ENCODE measurements around the gene TMEM74B. TPM values are rescaled to one million over a fixed set of nuclear protein-coding genes. Genes with fewer than 3 reads are reported as not detected.

TMEM74B gene
- total and polyA plus RNA-seq, 2 donors, result 0.47 to 1.3 TPM

DNA sequence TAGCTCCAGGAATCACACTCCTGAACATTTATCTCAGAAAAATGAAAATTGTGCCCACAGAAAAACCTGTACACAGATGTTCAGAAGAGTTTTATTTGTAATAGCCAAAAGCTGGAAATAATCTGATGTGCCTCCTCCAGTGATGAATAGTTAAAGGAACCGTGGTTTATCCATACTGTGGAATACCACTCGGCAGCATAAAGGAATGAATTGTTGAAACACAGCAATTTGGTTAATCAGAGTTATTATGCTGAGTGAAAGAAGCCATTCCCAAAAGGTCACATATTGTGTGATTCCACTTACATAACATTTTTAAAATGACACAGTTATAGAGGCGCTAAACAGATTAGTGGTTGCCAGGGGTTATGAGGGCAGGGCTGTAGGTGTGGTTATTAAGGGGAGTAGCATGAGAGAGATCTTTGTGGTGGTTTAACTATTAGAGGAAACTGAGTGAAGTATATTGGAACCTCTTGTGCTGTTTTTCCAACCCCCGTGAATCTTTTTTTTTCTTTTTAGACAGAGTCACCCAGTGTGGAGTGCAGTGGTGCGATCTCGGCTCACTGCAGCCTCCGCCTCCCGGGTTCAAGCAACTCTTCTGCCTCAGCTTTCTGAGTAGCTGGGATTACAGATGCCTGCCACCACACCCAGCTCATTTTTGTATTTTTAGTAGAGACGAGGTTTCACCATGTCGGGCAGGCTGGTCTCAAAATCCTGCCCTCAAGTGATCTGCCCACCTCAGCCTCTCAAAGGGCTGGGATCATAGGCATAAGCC is 40.2 kb downstream of the TMEM74B start:
- no peaks in the 10 kb centered on the region for H3K9me3 ChIP-seq (ENCODE audit: control insufficient read depth in 2 of 2, insufficient read depth in 1 of 2, low read length in 1 of 2)

DNA sequence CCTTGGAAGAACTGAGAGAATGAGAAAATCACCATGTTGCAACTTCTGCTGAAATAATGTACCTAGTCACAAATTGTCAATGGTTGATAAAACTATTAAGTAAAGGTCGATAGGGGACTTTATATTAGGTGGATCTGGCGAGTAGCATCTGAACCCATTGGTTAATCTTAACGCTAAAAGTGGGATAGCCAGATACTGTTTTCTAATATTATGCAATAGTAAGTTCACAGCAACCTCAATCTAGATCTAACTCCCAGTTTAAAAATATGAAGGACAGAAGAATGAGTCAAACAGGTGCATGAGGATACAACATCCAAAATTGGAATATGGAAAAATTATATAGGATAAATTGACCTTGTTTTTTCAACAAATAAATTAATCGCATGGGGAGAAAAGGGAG is 47.5 kb downstream of the TMEM74B start:
- Histone ChIP-seq H3K4me3 (ENCODE audit: low read length in 2 of 2) (no peak overlapping the region), H3K9me3 (ENCODE audit: control insufficient read depth in 2 of 2, insufficient read depth in 1 of 2, low read length in 1 of 2) (no peaks in the 10 kb centered on the region), H3K27ac (ENCODE audit: low read depth in 1 of 2, low read length in 1 of 2) (no peak overlapping the region), H3K36me3 (ENCODE audit: control insufficient read depth in 2 of 2, insufficient read depth in 2 of 2, low read length in 1 of 2) (peaks cover 26 to 52% of the 10 kb centered on the region in 2 donors), H3K27me3 (ENCODE audit: control insufficient read depth in 2 of 2, insufficient read depth in 1 of 2, low read length in 1 of 2) (no peaks in the 10 kb centered on the region), H3K4me1 (ENCODE audit: control insufficient read depth in 2 of 2, insufficient read depth in 2 of 2, low read length in 2 of 2) (no peaks in the 10 kb centered on the region)
- 85% methylated on average over 4 of the region's 4 CpGs for WGBS
- no peak for DNase-seq (ENCODE audit: low read depth in 6 of 9, low spot score in 9 of 9)

More for the DNA sequence above, 40.2 kb downstream of the TMEM74B start:
- no peak overlapping the region for H3K27ac ChIP-seq (ENCODE audit: low read depth in 1 of 2, low read length in 1 of 2)
- peaks cover 22 to 28% of the 10 kb centered on the region in 2 donors for H3K36me3 ChIP-seq (ENCODE audit: control insufficient read depth in 2 of 2, insufficient read depth in 2 of 2, low read length in 1 of 2)
- no peak overlapping the region for H3K4me3 ChIP-seq (ENCODE audit: low read length in 2 of 2)
- no peak for DNase-seq (ENCODE audit: low read depth in 6 of 9, low spot score in 9 of 9)
- H3K4me1 ChIP-seq (ENCODE audit: control insufficient read depth in 2 of 2, insufficient read depth in 2 of 2, low read length in 2 of 2), result no peaks in the 10 kb centered on the region
- H3K27me3 ChIP-seq (ENCODE audit: control insufficient read depth in 2 of 2, insufficient read depth in 1 of 2, low read length in 1 of 2), result no peaks in the 10 kb centered on the region
- 98% methylated on average over 10 of the region's 10 CpGs for WGBS

DNA sequence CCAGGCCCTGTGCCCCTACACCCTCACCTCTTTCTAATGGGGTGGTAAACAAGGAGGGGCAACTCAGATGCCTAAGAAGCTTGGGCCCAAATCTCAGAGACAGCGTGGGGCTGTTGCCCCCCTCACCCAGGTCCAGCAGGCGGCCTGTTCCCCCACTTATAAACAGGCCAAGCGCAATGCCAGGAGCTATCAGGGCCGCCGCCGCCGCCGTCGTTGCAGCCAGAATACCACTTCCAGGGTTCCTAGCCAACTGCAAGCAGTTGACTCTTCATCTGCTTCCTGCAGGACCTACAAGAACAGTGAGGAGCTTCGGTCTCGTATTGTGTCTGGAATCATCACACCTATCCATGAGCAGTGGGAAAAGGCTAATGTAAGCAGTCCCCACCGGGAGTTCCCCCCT is 49.9 kb downstream of the TMEM74B start:
- H3K4me1 ChIP-seq (ENCODE audit: control insufficient read depth in 2 of 2, insufficient read depth in 2 of 2, low read length in 2 of 2), result no peaks in the 10 kb centered on the region
- 95% methylated on average over 12 of the region's 12 CpGs for WGBS
- DNase-seq (ENCODE audit: low read depth in 6 of 9, low spot score in 9 of 9), result no peak
- peaks cover 42 to 66% of the 10 kb centered on the region in 2 donors for H3K36me3 ChIP-seq (ENCODE audit: control insufficient read depth in 2 of 2, insufficient read depth in 2 of 2, low read length in 1 of 2)
- no peak overlapping the region for H3K4me3 ChIP-seq (ENCODE audit: low read length in 2 of 2)
- H3K27me3 ChIP-seq (ENCODE audit: control insufficient read depth in 2 of 2, insufficient read depth in 1 of 2, low read length in 1 of 2), result no peaks in the 10 kb centered on the region
- no peak overlapping the region for H3K27ac ChIP-seq (ENCODE audit: low read depth in 1 of 2, low read length in 1 of 2)
- H3K9me3 ChIP-seq (ENCODE audit: control insufficient read depth in 2 of 2, insufficient read depth in 1 of 2, low read length in 1 of 2), result no peaks in the 10 kb centered on the region

DNA sequence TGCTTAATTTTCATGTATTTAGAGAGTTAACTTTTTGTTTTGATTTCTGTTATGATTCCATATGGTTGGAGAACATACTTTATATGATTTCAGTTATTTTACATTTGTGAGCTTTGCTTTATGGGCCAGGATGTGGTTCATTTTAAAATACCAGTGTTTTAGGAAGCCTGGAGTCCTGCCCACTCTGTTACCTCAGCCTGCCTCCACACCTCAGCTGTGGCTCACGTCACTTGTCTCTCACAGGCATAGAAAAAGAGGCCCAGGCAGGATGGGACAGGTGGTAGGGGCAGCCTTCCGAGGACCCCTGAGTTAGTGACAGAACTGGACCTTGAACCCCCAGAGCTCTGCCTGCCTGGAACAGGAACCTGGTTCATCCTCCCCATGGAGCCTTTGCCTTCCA is 50.4 kb downstream of the TMEM74B start:
- DNase-seq (ENCODE audit: low read depth in 6 of 9, low spot score in 9 of 9), result no peak
- no peak overlapping the region for H3K27ac ChIP-seq (ENCODE audit: low read depth in 1 of 2, low read length in 1 of 2)
- H3K4me1 ChIP-seq (ENCODE audit: control insufficient read depth in 2 of 2, insufficient read depth in 2 of 2, low read length in 2 of 2), result no peaks in the 10 kb centered on the region
- no peak overlapping the region for H3K4me3 ChIP-seq (ENCODE audit: low read length in 2 of 2)
- 91% methylated on average over 2 of the region's 2 CpGs for WGBS
- H3K36me3 ChIP-seq (ENCODE audit: control insufficient read depth in 2 of 2, insufficient read depth in 2 of 2, low read length in 1 of 2), result peaks cover 44 to 70% of the 10 kb centered on the region in 2 donors
- no peaks in the 10 kb centered on the region for H3K27me3 ChIP-seq (ENCODE audit: control insufficient read depth in 2 of 2, insufficient read depth in 1 of 2, low read length in 1 of 2)
- H3K9me3 ChIP-seq (ENCODE audit: control insufficient read depth in 2 of 2, insufficient read depth in 1 of 2, low read length in 1 of 2), result no peaks in the 10 kb centered on the region

DNA sequence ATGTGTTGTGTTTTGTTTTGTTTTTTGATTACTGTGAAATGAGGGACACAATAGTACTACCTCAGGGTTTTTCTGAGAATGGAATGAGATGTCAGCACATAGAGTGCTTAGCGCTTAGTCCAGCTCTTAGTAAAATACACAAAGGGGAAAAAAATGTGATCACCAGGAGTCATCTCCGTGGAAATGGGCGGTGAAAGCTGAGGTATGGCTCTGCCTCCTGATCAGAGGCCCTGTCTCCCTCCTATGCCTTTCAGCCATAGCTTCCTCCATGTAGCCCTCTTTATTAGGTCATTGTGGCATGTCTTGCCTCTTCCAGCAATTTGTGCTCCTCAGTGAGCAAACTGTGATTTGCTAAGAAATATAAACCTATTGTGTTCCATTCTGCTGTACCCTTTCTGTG is 53.4 kb downstream of the TMEM74B start:
- peaks cover 57 to 71% of the 10 kb centered on the region in 2 donors for H3K36me3 ChIP-seq (ENCODE audit: control insufficient read depth in 2 of 2, insufficient read depth in 2 of 2, low read length in 1 of 2)
- over 99% methylated on average over 3 of the region's 3 CpGs for WGBS
- no peak for DNase-seq (ENCODE audit: low read depth in 6 of 9, low spot score in 9 of 9)
- no peak overlapping the region for H3K27ac ChIP-seq (ENCODE audit: low read depth in 1 of 2, low read length in 1 of 2)
- no peaks in the 10 kb centered on the region for H3K27me3 ChIP-seq (ENCODE audit: control insufficient read depth in 2 of 2, insufficient read depth in 1 of 2, low read length in 1 of 2)
- H3K4me1 ChIP-seq (ENCODE audit: control insufficient read depth in 2 of 2, insufficient read depth in 2 of 2, low read length in 2 of 2), result no peaks in the 10 kb centered on the region
- no peaks in the 10 kb centered on the region for H3K9me3 ChIP-seq (ENCODE audit: control insufficient read depth in 2 of 2, insufficient read depth in 1 of 2, low read length in 1 of 2)
- H3K4me3 ChIP-seq (ENCODE audit: low read length in 2 of 2), result no peak overlapping the region

DNA sequence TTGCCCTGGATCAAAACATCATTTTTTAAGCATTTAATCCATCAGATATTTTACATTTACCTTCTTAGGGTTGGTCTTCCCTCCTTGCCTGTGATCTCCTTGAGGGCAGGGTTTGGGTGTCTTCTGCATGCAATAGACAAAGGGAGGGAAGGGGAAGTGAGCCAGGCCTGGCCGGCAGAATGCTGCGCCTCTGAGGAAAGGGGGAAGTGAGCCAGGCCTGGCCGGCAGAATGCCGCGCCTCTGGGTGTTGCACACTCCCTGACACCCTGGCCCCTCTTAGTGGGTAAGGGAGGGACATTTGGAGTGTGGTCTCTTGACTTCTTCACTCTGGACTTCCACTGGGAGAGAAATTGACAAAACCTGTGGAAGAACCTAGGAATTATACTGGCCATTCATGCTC is 53.9 kb downstream of the TMEM74B start:
- Histone ChIP-seq H3K9me3 (ENCODE audit: control insufficient read depth in 2 of 2, insufficient read depth in 1 of 2, low read length in 1 of 2) (no peaks in the 10 kb centered on the region), H3K27me3 (ENCODE audit: control insufficient read depth in 2 of 2, insufficient read depth in 1 of 2, low read length in 1 of 2) (no peaks in the 10 kb centered on the region), H3K4me1 (ENCODE audit: control insufficient read depth in 2 of 2, insufficient read depth in 2 of 2, low read length in 2 of 2) (no peaks in the 10 kb centered on the region), H3K4me3 (ENCODE audit: low read length in 2 of 2) (no peak overlapping the region), H3K36me3 (ENCODE audit: control insufficient read depth in 2 of 2, insufficient read depth in 2 of 2, low read length in 1 of 2) (peaks cover 54 to 72% of the 10 kb centered on the region in 2 donors), H3K27ac (ENCODE audit: low read depth in 1 of 2, low read length in 1 of 2) (no peak overlapping the region)
- WGBS, result 84% methylated on average over 5 of the region's 5 CpGs
- no peak for DNase-seq (ENCODE audit: low read depth in 6 of 9, low spot score in 9 of 9)

Other genes starting within 250 kb of the TMEM74B start
- not detected for gene RSPO4, start 182.7 kb downstream of the TMEM74B start, total RNA-seq
- gene RSPO4, start 182.7 kb downstream of the TMEM74B start, polyA plus RNA-seq, result 0.09 TPM
- 30.0 TPM for gene PSMF1, start 66.4 kb downstream of the TMEM74B start, total RNA-seq
- 47.3 TPM for gene PSMF1, start 66.4 kb downstream of the TMEM74B start, polyA plus RNA-seq
- 0.09 TPM for gene C20orf202, start 18.5 kb upstream of the TMEM74B start, total RNA-seq
- gene C20orf202, start 18.5 kb upstream of the TMEM74B start, polyA plus RNA-seq, result 0.27 TPM
- not detected for gene RAD21L1, start 41.1 kb upstream of the TMEM74B start, total RNA-seq
- gene RAD21L1, start 41.1 kb upstream of the TMEM74B start, polyA plus RNA-seq, result not detected
- gene SNPH, start 81.3 kb upstream of the TMEM74B start, total RNA-seq, result 0.71 TPM
- gene SNPH, start 81.3 kb upstream of the TMEM74B start, polyA plus RNA-seq, result 2.2 TPM
- 2.1 TPM for gene SDCBP2, start 144.2 kb upstream of the TMEM74B start, total RNA-seq
- 8.6 TPM for gene SDCBP2, start 144.2 kb upstream of the TMEM74B start, polyA plus RNA-seq
- gene FKBP1A, start 208.1 kb upstream of the TMEM74B start, total RNA-seq, result 93.4 TPM
- 223 TPM for gene FKBP1A, start 208.1 kb upstream of the TMEM74B start, polyA plus RNA-seq